PC-9 (cell line): ENCODE results near the gene ZBTB7C.

Source experiments
- CTCF ChIP-seq: fragments of 200-600 bp; sonication (generic); conservative IDR thresholded peaks from 2 replicates; pipeline ENCODE4 v1.6.1; 2017; ENCODE audit warnings: mixed run types, antibody characterized with exemption, mild to moderate bottlenecking, moderate library complexity
- EZH2 ChIP-seq: fragments of 200-600 bp; sonication (generic); IDR thresholded peaks from 2 replicates; pipeline ENCODE4 v1.8.0; 2017; ENCODE audit warnings: antibody characterized with exemption, low read depth

DNA sequence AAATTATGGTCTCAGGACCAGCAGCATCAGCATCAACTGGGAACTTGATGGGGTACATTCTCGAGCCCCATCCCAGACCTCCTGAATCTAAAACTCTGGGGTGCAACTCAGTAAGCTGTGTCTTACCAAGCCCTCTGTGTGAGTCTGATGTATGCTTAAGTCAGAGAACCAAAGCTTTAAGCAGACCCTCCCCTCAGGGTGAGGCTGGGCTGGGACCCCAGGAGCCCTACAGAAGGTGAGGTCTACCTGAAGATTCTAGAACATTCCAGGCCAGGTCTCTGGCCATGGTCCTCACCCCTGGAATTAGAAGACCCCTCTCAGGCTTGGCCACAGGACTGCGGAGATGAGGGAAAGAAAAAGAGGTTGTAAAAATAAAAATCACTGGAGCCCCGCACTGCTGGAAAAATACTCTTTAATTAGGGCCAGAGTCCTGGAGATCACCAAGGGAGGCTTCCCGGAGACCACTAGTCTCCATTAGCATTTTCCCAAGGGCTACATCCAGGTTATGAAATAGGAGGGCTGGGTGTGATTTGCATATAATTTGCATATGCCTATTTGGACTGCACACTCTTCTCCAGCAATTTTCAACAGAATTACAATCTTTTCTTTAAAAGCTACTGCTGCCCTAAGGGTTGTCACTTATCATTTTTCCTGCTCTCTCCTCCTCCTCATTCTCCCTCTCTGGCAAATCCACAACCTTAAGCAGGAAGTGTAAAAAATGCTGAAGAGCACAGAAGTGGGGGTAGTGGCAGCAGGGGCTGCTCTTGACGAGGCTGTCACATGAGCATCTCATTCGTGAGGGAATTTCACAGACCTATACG, 100.2 kb downstream of the ZBTB7C start:
- TF ChIP-seq EZH2 (no peak), CTCF (no peak)
